ENCODE results near the gene RREB1. TPM values are rescaled to one million over a fixed set of nuclear protein-coding genes. Genes with fewer than 3 reads are reported as not detected.

The RREB1 gene
- total RNA-seq, 1 experiment from 2014 or later, result 30.7 TPM

DNA sequence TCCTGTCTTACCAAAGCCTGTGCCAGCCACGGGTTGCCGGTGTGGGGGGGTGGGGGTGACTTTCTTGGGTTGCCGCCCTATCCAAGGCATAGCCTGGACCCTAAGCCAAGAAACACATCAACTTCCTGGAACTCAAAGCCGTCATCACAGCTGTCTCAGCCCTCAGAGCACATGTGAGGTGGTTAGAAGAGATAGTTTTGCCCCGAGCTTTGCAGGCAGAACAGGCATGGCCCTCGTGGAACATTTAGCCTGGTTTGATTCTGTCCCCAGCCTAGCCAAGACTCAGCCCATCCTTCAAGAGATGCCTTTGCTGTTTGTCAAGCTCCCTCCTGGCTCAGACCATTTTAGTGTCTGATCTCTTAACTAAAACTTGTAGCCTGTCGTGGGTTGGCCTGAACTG lies 64.9 kb downstream of the RREB1 start:
- no TSS peak for BruUV-seq (replicated peaks)
- in situ Hi-C loops (cut with HindIII; ENCODE audit: low pct_unique_long_range_greater_than_20kb, low sequenced_read_pairs) (no loop called here), intact Hi-C loops (cut with micrococcal nuclease; ENCODE audit: unreplicated experiment) (no loop called here)
- H3K9me3 ChIP-seq (ENCODE audit: control insufficient read depth, insufficient read depth, low read depth, low read length), result no peaks in the 10 kb centered on the region
- no peak overlapping the region for H3K4me3 ChIP-seq (ENCODE audit: low read depth in 2 of 2, low read length in 2 of 2)
- ATAC-seq (0 out of 2 replicates have a peak, but pooled peaks have one; percentile 29), DNase-seq (ENCODE audit: low read depth, low spot score) (no peak)
- H3K27ac ChIP-seq (ENCODE audit: low read length), result no peak overlapping the region
- H3K36me3 ChIP-seq (ENCODE audit: control insufficient read depth, insufficient read depth, low read length), result no peaks in the 10 kb centered on the region
- ChIA-PET CTCF (no interaction called here), POLR2A (interaction anchor here (0.6 kb wide), 1 partner anchor 21 kb away, joined by 14 read pairs; no protein-coding TSS in a partner anchor)
- H3K27me3 ChIP-seq (ENCODE audit: control insufficient read depth, insufficient read depth, low read length), result no peaks in the 10 kb centered on the region
- TF ChIP-seq SIN3A (IDR thresholded peaks at IDR 0.05; ENCODE audit: borderline replicate concordance, insufficient read depth, low read depth, low read length) (no peak), TCF7L2 (IDR thresholded peaks at IDR 0.05; ENCODE audit: low read depth, low read length) (no peak), CTCF (IDR thresholded peaks at IDR 0.05) (no peak), POLR2AphosphoS5 (IDR thresholded peaks at IDR 0.05; ENCODE audit: low read depth, low read length) (no peak)
- H3K4me1 ChIP-seq (ENCODE audit: control insufficient read depth, insufficient read depth, low read length), result peaks cover 19% of the 10 kb centered on the region

DNA sequence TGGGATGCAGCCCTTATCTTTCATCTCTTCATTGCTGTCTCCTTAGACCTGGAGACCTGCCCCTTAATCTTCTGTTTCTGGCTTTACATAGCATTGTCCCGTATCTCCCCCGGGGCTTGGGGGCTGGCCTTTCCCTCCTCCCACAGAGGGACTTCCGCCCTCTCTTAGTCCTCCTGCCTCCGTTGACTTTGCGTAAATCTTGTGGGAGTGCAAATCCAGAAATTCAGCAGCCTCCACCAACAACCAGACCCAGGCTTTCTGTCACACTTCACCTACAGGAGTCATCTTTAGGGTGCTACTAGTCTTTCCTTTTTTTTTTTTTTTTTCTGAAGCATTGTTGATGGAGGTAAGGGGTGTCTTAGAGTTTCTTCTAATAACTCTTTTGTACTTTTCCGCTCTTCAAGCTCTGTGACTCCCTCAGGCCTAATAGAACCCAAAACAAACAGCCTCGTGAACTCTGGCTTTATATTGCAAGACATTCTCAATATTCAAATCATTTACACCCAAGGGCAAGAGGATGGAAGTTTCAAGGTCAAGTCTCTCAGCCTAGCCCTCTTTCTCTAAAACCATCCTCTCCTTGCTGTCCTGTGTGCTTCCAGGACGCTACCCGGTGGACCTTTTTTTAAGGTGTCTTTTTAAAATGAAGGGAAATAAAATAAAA lies 66.2 kb downstream of the RREB1 start:
- Histone ChIP-seq H3K4me1 (ENCODE audit: control insufficient read depth, insufficient read depth, low read length) (peaks cover 19% of the 10 kb centered on the region), H3K4me3 (ENCODE audit: low read depth in 2 of 2, low read length in 2 of 2) (no peak overlapping the region), H3K27ac (ENCODE audit: low read length) (0 out of 2 replicates have a peak overlapping the region, but pooled peaks have one; percentile 2), H3K9me3 (ENCODE audit: control insufficient read depth, insufficient read depth, low read depth, low read length) (no peaks in the 10 kb centered on the region), H3K27me3 (ENCODE audit: control insufficient read depth, insufficient read depth, low read length) (no peaks in the 10 kb centered on the region), H3K36me3 (ENCODE audit: control insufficient read depth, insufficient read depth, low read length) (0 out of 2 replicates have a peak, but pooled peaks cover 3% of the 10 kb centered on the region)
- in situ Hi-C loops (cut with HindIII; ENCODE audit: low pct_unique_long_range_greater_than_20kb, low sequenced_read_pairs) (no loop called here), intact Hi-C loops (cut with micrococcal nuclease; ENCODE audit: unreplicated experiment) (no loop called here)
- TF ChIP-seq POLR2AphosphoS5 (IDR thresholded peaks at IDR 0.05; ENCODE audit: low read depth, low read length) (no peak), SIN3A (IDR thresholded peaks at IDR 0.05; ENCODE audit: borderline replicate concordance, insufficient read depth, low read depth, low read length) (no peak), TCF7L2 (IDR thresholded peaks at IDR 0.05; ENCODE audit: low read depth, low read length) (no peak), REST (IDR thresholded peaks at IDR 0.05; ENCODE audit: insufficient read depth in 1 of 2, low read depth in 2 of 2, low read length in 1 of 2) (no peak), CTCF (IDR thresholded peaks at IDR 0.05) (no peak)
- BruUV-seq (replicated peaks), result no TSS peak
- ChIA-PET CTCF (no interaction called here), POLR2A (interaction anchor here (0.6 to 1.3 kb wide), 2 partner anchors 14 to 31 kb away, joined by 3 to 5 read pairs; no protein-coding TSS in a partner anchor)
- DNase-seq (ENCODE audit: low read depth, low spot score) (no peak), ATAC-seq (no peak)
